GM12874 (cell line): ENCODE measurements around the gene CD300C.

ENCODE experiments used
- CTCF ChIP-seq: IDR thresholded peaks from 2 replicates; pipeline ENCODE4 v1.5.1; 2011; ENCODE audit warnings: low read depth, mild to moderate bottlenecking, control low read depth, low read length, moderate library complexity; ENCODE audit not compliant: insufficient read depth

Gene CD300C

GRCh38 chr17:74541176-74542111 lies 4.5 kb downstream of the CD300C start:
- TF ChIP-seq CTCF: no peak

- no peak for TF ChIP-seq CTCF
Measured at GRCh38 chr17:74539281-74539820, 6.6 kb downstream of the CD300C start.

- no peak for TF ChIP-seq CTCF
Measured at GRCh38 chr17:74536890-74537289, 9.0 kb downstream of the CD300C start.

GRCh38 chr17:74532115-74532514 lies 13.8 kb downstream of the CD300C start:
- no peak for TF ChIP-seq CTCF

- no peak for TF ChIP-seq CTCF
Measured at GRCh38 chr17:74531231-74531761, 14.6 kb downstream of the CD300C start, which contains the start of gene CD300LB. Gene CD300LB (minus strand): TSS chr17:74531475. CDS start chr17:74531350, 125 bp downstream.

- no peak for TF ChIP-seq CTCF
Measured at GRCh38 chr17:74530831-74531150, 15.1 kb downstream of the CD300C start.

GRCh38 chr17:74529243-74529642 lies 16.7 kb downstream of the CD300C start:
- TF ChIP-seq CTCF: no peak
